Panc1 (cell line): ENCODE measurements around the gene ACOX1. TPM values are rescaled to one million over a fixed set of nuclear protein-coding genes. Genes with fewer than 3 reads are reported as not detected.
A peak's percentile ranks its signal among the peaks of the same experiment; 100 is the strongest.

ENCODE experiments used
- ATAC-seq: fragments of 200-7000 bp; cut with Tn5 transposase; 2 replicates; pipeline ENCODE4 v1.9.1; 2020; ENCODE audit warnings: mild to moderate bottlenecking, moderate library complexity
- BruUV-seq: library from RNA; stranded (reverse); fragments of 400-500 nt; replicated peaks from 2 replicates; lab custom pipeline; 2021; lab: Mats Ljungman, UMichigan
- CTCF ChIA-PET: fragments of 300-600 bp; sonication (Branson Sonifier 250); formaldehyde crosslinking; loops from one replicate; lab custom pipeline; 2022; ENCODE audit warnings: antibody characterized with exemption; lab: Charles Lee
- POLR2A ChIA-PET: fragments of 300-600 bp; sonication (Branson Sonifier 250); formaldehyde crosslinking; loops from one replicate; lab custom pipeline; 2022; ENCODE audit warnings: antibody characterized with exemption; lab: Charles Lee
- DNase-seq: peaks from one replicate; pipeline ENCODE4 v3.0.0-alpha.2; 2010; ENCODE audit warnings: low read depth, low spot score
- H3K27ac ChIP-seq: 2 replicates; pipeline ENCODE4 v1.5.1; 2011; ENCODE audit warnings: mild to moderate bottlenecking, low read length, inconsistent platforms
- H3K27me3 ChIP-seq: fragments of 200-500 bp; sonication (Bioruptor generic); 2 replicates; pipeline ENCODE4 v1.6.0; 2014; ENCODE audit warnings: low read length, inconsistent platforms; ENCODE audit not compliant: control insufficient read depth, insufficient read depth
- H3K36me3 ChIP-seq: fragments of 200-500 bp; sonication (Bioruptor generic); 2 replicates; pipeline ENCODE4 v1.5.1; 2014; ENCODE audit warnings: inconsistent platforms, mild to moderate bottlenecking, low read length, moderate library complexity; ENCODE audit not compliant: control insufficient read depth, insufficient read depth
- H3K4me1 ChIP-seq: 2 replicates; pipeline ENCODE4 v1.5.1; 2011; ENCODE audit warnings: inconsistent platforms, mild to moderate bottlenecking, low read length, moderate library complexity; ENCODE audit not compliant: control insufficient read depth, insufficient read depth
- H3K4me3 ChIP-seq, 2 experiments: 2 replicates each; pipeline ENCODE4 v1.5.1; 2011 to 2012; ENCODE audit warnings: low read depth in 2 of 2, low read length in 2 of 2, mild to moderate bottlenecking in 2 of 2, inconsistent platforms in 1 of 2, moderate library complexity in 1 of 2
- H3K9me3 ChIP-seq: fragments of 200-500 bp; sonication (Bioruptor generic); 2 replicates; pipeline ENCODE4 v1.5.1; 2014; ENCODE audit warnings: low read depth, mild to moderate bottlenecking, inconsistent platforms, low read length, moderate library complexity; ENCODE audit not compliant: control insufficient read depth, insufficient read depth
- POLR2AphosphoS5 ChIP-seq: IDR thresholded peaks from 2 replicates; pipeline ENCODE4 v1.6.1; 2012; ENCODE audit warnings: mild to moderate bottlenecking, low read depth, low read length, moderate library complexity
- REST ChIP-seq, 2 experiments: IDR thresholded peaks; 2 replicates each; pipeline ENCODE4 v1.6.1; 2011 to 2012; ENCODE audit warnings: low read depth in 2 of 2, control low read depth in 1 of 2, low read length in 1 of 2, mild to moderate bottlenecking in 1 of 2, moderate library complexity in 1 of 2; ENCODE audit not compliant: insufficient read depth in 1 of 2
- SIN3A ChIP-seq: IDR thresholded peaks from 2 replicates; pipeline ENCODE4 v1.6.1; 2012; ENCODE audit warnings: low read depth, mild to moderate bottlenecking, low read length, moderate library complexity, borderline replicate concordance; ENCODE audit not compliant: insufficient read depth
- TCF7L2 ChIP-seq: IDR thresholded peaks from 2 replicates; pipeline ENCODE4 v1.6.1; 2011; ENCODE audit warnings: mild to moderate bottlenecking, low read depth, low read length, inconsistent platforms
- in situ Hi-C: cut with HindIII; loops from 2 replicates; pipeline ENCODE4 v1.10.0; 2016; ENCODE audit warnings: low sequenced_read_pairs, low pct_unique_long_range_greater_than_20kb
- intact Hi-C: fragments of 100-400 bp; cut with micrococcal nuclease; formaldehyde crosslinking; loops from one replicate; pipeline ENCODE4 v1.10.0; 2022; ENCODE audit not compliant: unreplicated experiment
- total RNA-seq: library from RNA; stranded (reverse); gene quantifications from one replicate; pipeline ENCODE4 v1.2.1, GENCODE V29; 2021; ENCODE audit not compliant: unreplicated experiment
- TF ChIP-seq, protein P1 (sequence below): fragments of 450-650 bp; IDR thresholded peaks from 2 replicates; pipeline ENCODE4 v1.5.1; 2017; ENCODE audit warnings: mild to moderate bottlenecking

ACOX1 gene
- total RNA-seq, 1 experiment from 2014 or later: 53.5 TPM

DNA sequence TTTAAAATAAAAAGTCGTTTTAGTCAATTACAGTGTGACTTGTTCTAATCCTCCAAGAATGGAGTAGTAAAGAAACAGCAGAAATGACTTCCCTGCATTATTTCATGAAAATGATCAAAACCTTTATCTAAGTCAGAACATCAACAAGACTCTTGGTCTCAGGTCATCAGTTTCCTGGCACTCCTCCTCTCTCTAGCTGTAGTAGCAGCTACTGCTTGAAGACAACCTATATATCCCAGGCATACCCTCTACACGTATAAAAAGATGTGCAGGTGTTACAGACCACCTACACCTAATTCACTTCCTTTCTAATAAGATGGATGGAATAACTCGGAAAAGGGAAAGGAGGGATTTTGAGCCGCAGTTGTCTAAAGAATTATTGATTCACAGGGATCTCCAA is 36.5 kb downstream of the ACOX1 start:
- no TSS peak for BruUV-seq
- Histone ChIP-seq H3K27ac (no peak overlapping the region), H3K9me3 (no peaks in the 10 kb centered on the region), H3K4me1 (peaks cover 7% of the 10 kb centered on the region; the same call in 1 of the 2 replicates), H3K27me3 (no peaks in the 10 kb centered on the region), H3K4me3 (no peak overlapping the region), H3K36me3 (peaks cover 8% of the 10 kb centered on the region; the same call in 1 of the 2 replicates)
- DNase-seq (no peak), ATAC-seq (no peak)
- CTCF ChIA-PET: no interaction called here
- in situ Hi-C loops (loop anchor here (25.0 kb wide), 1 partner anchor 120 kb away; the partner anchor contains the start of genes GALR2 and SRP68), intact Hi-C loops (no loop called here)
- no peak for TF ChIP-seq TCF7L2
- no peak for TF ChIP-seq REST (IDR thresholded peaks at IDR 0.05; ENCODE audit: insufficient read depth in 1 of 2, low read depth in 2 of 2, low read length in 1 of 2)
- POLR2A ChIA-PET: interaction anchor here (1.1 kb wide), 1 partner anchor 23 kb away, joined by 5 read pairs; no protein-coding TSS in a partner anchor

GRCh38 chr17:75941442-75941819 is 37.5 kb downstream of the ACOX1 start:
- DNase-seq (no peak), ATAC-seq (peak; percentile 24; the same call in 1 of the 2 replicates)
- Histone ChIP-seq H3K4me1 (peaks cover 10% of the 10 kb centered on the region; the same call in 1 of the 2 replicates), H3K36me3 (peaks cover 5% of the 10 kb centered on the region; the same call in 1 of the 2 replicates), H3K27me3 (no peaks in the 10 kb centered on the region), H3K4me3 (peak overlapping the region; percentile 71 to 77), H3K27ac (peak overlapping the region; percentile 80), H3K9me3 (no peaks in the 10 kb centered on the region)
- POLR2A ChIA-PET: interaction anchor here (0.5 to 0.9 kb wide), 2 partner anchors 63 to 169 kb away, joined by 3 read pairs; partner anchors contain the start of gene TRIM47
- TF ChIP-seq POLR2AphosphoS5 (no peak), REST (IDR thresholded peaks at IDR 0.05; ENCODE audit: insufficient read depth in 1 of 2, low read depth in 2 of 2, low read length in 1 of 2) (no peak), TCF7L2 (no peak), SIN3A (no peak)
- TF ChIP-seq, protein P1, sequence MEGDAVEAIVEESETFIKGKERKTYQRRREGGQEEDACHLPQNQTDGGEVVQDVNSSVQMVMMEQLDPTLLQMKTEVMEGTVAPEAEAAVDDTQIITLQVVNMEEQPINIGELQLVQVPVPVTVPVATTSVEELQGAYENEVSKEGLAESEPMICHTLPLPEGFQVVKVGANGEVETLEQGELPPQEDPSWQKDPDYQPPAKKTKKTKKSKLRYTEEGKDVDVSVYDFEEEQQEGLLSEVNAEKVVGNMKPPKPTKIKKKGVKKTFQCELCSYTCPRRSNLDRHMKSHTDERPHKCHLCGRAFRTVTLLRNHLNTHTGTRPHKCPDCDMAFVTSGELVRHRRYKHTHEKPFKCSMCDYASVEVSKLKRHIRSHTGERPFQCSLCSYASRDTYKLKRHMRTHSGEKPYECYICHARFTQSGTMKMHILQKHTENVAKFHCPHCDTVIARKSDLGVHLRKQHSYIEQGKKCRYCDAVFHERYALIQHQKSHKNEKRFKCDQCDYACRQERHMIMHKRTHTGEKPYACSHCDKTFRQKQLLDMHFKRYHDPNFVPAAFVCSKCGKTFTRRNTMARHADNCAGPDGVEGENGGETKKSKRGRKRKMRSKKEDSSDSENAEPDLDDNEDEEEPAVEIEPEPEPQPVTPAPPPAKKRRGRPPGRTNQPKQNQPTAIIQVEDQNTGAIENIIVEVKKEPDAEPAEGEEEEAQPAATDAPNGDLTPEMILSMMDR: no peak
- BruUV-seq: no TSS peak
- in situ Hi-C loops (loop anchor here (25.0 kb wide), 1 partner anchor 121 kb away; the partner anchor contains the start of genes GALR2 and SRP68), intact Hi-C loops (no loop called here)
- CTCF ChIA-PET: interaction anchor here (1.0 kb wide), 1 partner anchor 36 kb away, joined by 6 read pairs; the partner anchor contains the start of gene MRPL38
